ENCODE data around the gene RNF144A.

Gene RNF144A

DNA sequence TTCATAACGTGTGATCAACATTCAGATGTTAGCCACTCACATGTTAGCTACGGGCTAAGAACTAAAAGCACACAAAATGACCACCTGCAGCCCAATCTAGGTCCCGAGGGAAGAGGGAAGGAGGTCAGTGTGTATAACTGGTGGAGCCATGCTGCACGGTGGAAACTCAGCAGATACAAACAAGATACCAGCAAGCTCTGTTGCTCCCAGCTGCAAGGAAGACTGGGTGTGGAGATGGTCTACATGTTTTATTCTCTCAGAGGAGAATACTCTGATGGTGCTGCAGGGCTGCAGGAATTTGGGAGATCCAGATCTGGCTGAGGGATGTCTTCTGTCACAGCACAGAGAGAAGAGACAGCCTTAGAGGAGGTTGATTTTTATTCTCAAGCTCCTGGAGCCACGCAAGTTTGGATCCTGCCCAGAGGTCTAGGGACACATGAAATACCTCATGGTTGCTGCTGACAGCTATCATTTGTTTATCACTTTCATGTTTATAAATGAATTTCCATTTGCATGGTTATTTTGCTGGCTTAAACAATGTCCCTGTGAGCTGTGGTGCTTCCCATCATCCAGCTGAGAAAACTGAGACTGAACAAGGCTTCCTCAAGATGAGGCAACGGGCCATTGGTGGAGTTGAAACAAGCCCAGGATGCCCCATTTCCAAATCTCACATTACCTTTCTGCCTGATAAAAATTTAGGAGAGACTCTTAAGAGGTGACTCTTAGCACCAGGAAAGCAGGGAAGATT, 30.9 kb downstream of the RNF144A start:
- DNase-seq (ENCODE audit: low read depth, low spot score): no peak

DNA sequence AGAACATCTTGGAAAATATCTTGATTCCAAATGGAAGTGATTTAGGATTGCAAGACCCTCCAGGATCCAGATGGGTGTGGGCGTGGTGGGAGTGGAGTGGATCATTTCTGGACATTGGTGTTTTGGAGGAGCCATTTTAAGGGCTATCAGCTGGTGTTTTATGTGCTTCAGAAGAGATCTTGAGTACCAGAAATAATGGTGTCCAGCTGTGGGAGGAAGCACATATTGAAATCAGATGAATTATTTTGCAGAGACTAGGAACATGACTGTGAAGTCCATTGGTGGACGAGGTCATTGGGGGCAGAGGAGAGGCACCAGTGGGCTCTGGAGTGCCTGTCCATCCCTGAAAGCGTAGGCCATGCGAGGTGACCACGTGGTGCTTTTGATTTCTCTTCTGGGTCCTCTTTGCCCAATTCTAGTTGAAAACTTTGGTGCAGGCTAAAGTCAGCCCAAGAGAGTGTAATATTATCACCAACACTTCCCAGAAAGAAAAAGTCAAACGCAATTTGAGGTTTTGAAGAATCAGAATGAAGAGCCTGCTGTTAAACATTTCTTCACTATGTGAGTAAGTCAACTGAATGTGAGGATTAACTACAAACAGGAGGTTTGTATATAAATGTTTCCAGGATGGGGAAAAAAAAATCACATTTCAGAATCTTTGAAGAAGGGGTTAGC, 31.6 kb downstream of the RNF144A start:
- no peak for DNase-seq (ENCODE audit: low read depth, low spot score)

DNA sequence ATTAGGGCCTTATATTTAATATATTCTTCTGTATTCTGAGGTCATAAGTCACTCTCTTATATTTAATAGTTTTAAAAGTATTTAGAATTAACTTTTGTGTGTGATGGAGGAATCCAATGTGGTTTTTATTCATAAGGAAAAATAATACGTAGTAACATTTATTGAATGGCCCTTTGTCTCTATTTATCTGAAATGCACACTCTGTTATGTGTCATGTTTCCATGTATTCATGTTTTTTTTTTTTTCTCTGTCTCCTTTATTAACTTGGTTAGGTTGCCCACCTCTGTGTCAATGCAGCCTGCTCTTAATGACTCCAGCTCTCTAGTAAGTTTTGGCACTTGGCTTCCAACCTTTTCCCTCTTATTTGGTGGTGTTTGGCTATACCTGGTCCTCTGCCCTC, 33.8 kb downstream of the RNF144A start:
- DNase-seq (ENCODE audit: low read depth, low spot score): no peak

DNA sequence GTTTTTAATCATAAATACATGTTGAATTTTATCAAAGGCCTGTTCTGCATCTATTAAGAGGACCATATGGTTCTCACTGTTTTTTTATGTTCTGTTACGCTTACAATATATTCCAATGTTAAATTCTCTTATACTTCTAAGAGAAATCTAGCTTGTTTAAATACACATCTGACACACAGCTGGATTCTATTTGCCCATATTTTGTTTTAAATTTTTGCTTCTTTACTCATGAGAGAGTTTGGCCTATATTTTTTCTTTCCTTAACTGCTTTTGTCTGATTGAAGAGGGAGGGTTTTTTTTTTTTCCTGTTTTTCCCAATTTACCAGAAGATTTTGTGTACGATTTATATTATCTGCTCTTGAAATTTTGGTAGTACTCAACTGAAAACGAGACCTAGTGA, 34.9 kb downstream of the RNF144A start:
- no peak for DNase-seq (ENCODE audit: low read depth, low spot score)

DNA sequence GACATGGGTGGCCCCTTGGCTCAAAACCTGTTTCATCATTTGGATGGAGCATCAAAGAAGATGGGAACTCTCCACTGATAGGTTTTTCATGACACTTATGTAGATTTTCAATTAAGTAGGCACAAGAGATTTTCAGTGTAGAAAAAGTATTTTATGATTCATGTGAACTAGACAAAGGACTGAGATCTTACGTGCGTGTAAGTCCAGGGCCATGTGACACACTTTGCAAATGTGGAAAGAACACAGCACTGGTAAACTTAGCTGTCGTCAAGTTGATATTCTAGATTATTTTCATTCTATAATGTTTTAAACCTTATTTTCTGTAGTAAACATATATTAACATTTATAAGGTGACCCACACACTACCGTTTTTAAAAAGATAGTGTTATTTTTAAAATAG, 37.4 kb downstream of the RNF144A start:
- no peak for DNase-seq (ENCODE audit: low read depth, low spot score)

DNA sequence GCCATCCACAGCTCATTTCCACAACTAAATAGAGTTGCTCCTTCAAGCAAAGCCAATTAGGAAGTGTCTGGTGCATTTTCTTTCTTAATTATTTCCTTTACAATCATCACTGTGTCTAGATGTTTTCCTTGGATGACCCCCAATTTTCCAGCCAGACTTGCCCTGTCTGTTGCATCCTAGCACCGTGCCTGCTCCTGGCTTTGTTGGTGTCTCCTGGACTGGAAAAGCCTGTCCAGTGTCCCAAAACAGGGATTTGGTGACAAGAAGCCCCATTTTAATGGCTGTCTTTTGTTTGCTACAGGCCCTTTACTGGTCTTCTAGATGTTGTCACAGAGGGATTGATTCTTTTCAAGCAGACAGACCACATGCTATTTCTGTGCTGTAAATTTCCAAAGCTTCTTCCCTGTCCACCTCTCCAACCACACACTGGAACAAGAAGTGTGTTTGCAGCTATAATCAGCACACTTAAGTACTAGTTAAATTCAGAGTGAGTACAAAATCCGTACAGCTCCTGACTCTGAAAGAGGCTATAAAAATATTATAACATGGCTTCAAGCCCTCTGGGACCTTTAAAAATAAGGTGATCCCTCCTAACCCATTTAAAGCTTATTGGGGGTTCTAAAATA, 38.4 kb downstream of the RNF144A start:
- DNase-seq (ENCODE audit: low read depth, low spot score): peak; percentile 39

DNA sequence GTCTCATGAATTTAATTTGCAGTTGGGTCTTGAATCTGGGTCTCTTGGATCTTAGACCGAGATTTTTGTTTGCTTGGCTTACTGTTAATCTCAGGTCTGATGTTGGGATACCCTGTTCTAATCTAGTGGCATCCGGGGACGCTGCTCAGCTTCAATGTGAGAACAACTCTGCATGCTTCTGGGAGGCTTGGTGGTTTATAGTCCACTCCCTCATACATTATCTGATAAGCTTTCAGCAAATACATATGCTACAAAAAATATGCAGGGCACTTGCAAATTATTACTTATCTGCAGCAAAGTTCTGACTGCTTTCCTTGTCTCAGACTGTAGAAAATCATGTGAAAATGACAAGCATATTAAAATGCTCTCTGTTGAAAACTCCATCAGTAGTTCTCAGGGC, 39.4 kb downstream of the RNF144A start:
- DNase-seq (ENCODE audit: low read depth, low spot score): no peak

DNA sequence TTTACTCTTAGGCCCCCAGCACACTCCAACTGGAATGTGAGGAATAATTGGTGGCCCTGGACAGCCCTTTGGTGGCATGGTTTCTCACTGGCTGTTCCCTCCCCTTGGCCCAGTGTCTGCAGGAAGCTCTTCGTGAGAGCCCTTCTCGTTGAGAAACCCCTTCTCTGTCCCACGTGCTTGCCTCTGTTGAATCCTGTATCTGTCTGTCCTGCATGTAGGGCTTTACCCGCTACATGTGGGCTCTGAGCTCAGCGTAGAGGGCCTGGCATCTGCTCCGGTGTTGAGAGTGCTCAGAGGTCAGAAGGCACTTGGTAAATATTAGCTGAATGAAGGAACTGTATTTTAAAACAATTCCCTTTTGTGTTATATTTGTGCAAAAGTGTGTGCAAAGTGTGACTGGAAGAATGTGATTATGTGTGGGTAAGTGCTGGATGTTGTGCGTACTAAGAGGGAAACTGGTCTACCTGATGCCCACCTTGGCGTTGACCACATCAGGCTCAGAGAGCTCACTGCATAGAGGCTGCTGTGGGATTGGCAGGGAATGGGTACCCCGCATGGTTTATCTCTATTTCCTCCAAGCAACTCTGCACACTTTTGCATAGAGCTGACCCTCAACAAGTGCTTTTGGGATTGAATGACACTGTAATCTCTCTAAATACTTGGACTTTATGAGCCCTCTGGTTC, 40.0 kb downstream of the RNF144A start:
- DNase-seq (ENCODE audit: low read depth, low spot score): no peak

DNA sequence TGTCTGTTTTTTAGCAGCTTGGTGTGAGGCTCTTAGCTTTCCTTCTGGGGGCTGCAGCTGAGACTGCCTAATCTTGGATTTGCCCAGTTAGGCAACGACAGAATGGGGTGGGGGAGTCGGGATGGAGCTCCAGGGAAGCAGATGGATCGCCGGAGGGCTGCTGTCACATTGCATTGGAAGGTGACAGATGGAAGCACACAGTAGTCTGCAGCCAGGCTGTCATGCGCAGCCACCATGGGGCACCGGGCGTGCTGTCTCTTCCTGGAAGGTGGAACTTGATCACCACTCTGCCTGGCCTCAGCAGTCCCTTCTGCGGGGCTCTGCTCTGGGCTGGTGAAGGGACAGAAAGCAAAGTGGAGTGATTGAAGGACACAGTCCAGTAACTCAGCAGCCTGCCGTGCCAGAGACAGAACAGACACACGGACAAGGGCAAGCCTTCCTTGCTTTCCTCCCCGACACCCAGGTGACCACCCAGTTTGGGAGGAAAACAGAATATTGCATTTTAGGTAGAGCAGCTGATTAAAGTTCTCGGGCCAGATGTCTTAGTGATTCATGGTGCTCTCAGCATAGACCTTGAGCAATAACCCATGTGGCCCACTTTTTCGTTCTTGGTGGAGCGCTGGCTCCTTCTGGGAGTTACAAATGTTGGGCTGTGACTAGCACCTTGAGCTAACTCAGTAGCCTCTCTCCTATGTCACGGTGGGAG, 40.9 kb downstream of the RNF144A start:
- no peak for DNase-seq (ENCODE audit: low read depth, low spot score)

DNA sequence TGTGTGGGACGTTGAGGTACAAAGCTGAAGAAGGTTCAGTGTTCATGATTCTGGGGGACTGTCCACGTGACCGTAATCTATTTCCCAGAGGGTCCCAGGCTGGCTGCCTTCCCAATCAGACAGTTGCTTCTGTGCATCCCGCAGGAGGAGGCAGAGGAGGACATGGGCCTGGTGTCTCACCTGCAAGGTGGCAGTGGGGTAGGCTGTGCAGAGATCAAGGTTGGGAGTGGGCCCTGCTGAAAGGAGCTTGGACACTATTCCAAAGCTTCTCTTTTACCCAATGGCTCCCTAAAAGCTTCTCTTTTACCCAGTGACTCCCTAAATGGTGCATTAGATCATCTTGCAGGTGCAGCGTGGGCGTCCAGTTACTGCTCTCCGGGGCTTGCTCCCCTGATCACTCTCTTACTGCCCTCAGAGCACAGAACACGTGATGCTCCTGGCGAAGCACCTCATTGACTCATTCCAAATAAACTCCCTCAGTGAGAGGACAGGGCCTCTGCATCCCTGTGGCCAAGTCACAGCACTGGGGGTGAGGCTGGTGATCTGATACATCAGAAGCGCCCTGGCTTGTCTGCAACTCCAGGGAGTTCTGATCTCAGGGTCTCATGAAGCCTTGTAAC, 41.5 kb downstream of the RNF144A start:
- no peak for DNase-seq (ENCODE audit: low read depth, low spot score)

DNA sequence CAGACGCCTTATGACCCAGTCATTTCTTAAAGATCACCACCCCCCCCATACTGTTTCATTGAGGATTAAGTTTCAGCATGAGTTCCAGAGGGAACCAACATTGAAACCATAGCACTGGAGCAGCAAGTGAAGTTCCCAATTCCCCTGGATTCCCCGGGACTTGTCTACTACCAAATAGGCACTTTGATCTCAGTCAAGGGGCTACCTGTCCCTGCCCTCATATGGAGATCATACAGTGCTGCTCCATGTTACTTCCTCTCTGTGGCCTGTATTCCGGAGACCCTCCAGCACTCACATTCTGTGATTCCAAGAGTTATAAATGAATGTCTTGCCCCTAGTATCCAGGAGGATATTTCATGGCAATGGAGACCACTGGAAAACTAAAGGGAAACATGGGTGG, 42.5 kb downstream of the RNF144A start:
- no peak for DNase-seq (ENCODE audit: low read depth, low spot score)

DNA sequence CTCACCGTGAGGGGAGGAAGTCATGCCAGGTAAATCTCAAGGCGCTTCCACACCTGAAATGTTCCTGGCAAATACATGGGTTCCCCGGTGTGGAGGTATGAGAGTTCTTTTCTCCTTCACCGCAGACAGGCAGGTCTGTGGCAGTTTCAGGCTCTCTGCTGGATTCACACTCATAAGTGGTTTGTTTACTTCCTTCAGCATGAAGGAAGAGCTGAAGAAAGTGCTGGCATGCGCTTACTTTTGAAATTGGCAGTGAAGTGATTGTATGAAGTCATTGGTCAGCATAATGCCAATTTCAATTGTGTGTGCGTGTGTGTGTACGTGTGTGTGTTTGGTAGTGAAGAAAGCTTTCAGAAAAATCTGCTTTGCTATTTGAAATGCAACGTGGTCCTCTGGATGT, 43.4 kb downstream of the RNF144A start:
- DNase-seq (ENCODE audit: low read depth, low spot score): peak; percentile 81

DNA sequence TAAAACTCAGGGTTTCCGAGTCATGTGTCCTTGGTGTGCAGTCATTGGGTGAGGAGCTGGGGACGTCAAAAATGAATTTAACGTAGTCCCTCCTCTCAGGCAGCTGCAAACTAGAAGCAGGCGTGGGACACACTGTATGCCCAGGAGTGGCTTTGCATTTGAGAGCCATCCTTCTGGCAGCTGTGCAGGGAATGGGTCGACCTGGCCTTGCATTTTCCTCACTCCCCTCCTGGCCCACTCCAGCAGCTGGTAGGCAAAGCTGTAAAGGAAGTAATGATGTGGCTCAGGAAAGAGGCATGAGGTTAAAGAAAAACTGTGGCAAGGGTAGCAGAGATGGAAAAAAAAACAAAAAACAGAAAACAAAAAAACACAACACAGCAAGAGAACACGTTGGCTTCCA, 46.5 kb downstream of the RNF144A start:
- no peak for DNase-seq (ENCODE audit: low read depth, low spot score)

DNA sequence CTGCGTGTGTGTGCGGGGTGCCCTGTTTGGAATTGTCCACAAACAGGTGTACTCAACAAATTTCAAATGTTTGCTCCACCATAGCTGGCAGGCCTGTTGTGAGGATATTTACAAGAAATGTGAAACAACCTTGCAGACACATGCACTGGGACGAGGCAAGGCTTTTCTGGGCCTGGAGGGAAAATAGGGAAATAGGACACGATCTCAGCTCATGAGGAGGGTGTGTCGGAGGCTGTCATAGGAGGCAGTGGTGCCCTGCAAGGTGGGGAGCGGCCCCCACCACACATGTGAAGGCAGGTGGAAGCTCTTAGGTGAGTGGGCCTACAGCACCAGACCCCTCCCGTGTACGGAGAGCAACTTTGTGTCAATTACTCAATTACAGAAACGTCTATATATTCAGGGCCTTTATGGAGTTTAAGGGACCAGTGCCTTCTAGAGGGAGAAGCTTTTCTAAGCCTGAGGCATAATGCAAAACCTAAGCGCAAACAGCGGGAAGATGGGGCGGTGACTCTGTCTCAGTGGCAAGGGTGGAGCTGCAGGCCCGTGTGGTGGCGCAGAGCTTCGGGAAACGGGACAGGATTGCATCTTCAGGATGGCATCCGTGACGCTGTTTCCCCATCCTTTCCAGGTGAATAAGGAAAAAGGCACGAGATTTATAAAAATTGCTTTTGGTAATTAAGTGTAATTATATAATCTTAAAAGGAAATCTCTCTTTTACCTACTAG, 48.0 kb downstream of the RNF144A start:
- DNase-seq (ENCODE audit: low read depth, low spot score): no peak

DNA sequence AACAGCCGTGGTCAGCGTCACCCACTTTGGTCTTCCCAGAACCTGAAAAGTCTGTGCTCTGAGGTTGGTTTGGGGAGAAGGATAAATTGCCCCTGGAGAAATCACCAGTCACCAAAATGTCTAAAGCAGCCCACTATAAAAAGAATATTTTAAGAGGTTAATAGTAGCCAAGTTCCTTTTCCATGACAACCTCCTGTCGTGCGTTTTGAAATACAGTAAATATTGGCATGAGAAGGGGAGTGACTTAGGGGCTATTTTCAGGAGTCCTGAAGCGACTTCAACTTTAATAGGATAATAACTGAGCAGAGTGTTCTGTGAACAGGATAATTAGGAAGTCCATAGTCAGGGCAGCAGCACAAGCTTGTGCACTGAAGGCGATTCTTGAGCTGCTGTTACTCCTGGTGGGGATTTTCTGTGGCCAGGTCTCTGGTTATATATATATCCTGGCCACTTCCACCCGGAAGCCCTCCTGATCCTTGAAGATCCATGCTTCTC, 49.3 kb downstream of the RNF144A start:
- DNase-seq (ENCODE audit: low read depth, low spot score): no peak

DNA sequence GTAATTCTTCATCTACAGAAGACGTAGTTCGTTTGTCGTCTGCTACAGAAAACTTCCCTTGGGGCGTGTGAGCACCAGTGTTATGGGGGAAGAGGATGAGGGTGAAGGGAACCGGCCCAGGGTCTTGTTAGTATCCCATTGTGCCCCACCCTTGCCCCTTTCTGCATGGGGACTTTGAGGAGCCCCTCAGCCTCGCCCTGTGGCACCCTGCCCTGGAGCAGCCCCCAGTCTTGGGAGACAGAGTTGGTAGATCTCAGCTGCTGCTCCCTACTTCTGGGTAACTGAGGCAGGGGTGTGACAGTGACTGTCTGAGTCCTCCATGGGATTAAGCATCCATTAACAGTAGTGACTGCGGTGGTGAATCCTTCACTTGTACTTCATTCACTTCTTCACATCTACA, 50.1 kb downstream of the RNF144A start:
- DNase-seq (ENCODE audit: low read depth, low spot score): no peak

DNA sequence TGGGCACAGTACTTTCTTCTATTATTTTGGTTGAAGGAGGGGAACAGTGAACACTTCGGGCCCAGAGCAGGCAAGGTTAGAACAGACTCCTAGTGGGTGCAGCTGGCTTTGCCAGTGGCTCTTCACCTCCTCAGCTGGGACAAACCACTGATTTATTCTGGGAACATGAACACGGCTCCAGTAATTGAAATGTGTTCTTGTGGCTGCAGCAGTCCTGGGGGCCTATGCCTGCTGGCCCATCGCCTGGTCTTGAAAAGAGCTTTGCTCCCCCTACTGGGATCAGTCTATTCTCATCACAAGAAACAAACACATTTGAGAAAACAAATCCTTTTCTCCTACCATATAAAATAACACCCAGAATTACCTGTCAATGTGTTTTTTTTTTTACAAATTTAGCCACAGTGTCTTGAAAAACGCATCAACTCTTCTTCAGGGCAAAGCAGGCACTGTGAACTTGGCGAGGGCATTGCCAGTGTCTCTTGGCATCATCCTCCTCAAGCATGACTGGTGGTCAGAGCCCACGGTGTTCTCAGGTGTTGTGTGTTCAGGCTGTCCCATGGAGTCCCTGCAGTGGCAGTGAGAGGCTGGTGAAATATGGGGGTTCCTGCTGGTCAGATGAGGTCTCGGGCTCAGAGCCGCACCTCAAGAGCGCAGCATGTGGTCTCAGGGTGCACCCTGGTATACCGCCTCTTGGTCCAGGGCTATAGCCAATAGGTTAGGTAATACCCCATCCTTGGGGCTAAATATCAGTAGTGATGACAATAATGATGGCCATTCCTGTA, 51.3 kb downstream of the RNF144A start:
- DNase-seq (ENCODE audit: low read depth, low spot score): peak; percentile 89

DNA sequence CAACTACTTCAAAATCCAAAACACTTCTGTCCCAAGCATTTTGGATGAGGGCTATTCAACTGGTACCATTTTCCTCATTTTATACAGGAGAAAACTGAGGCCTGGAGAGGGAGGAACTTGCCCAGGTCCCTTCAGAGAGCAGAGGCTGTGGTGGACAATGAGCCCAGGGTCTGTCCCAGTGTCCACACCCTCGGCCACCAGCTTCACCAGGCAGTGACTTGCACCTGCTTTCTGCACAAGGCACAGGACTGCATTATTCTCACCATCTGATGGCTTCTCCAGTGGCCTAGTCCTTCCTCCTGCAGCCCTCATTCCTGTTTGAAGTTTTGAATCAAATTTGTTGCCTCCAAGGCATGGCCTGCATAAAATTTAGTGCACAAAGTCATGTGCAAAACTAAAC, 53.3 kb downstream of the RNF144A start:
- DNase-seq (ENCODE audit: low read depth, low spot score): no peak

DNA sequence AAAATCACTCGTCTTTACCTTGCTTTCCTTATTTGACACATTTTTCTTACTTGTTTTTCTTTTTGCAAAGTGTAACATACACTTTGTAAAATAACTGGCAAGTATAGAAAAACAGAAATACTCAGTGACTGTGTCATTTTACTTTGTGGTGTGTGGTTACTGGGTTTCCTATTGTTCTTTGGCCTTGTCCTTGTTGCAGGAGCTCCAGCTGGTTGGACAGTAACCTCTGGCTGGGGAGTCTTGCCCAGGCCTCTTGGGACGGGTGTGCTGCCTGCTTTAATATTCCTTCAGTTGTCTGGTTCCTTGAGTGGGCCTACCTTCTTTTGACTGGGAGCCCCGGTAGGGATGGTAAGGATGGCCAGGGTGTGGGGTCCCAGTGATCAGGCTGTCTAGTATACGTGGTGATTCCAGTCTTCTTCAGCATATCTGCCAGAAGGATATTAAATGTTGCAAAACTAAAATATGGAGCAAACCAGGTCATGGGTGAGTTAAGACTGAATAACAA, 53.8 kb downstream of the RNF144A start:
- DNase-seq (ENCODE audit: low read depth, low spot score): peak; percentile 53

DNA sequence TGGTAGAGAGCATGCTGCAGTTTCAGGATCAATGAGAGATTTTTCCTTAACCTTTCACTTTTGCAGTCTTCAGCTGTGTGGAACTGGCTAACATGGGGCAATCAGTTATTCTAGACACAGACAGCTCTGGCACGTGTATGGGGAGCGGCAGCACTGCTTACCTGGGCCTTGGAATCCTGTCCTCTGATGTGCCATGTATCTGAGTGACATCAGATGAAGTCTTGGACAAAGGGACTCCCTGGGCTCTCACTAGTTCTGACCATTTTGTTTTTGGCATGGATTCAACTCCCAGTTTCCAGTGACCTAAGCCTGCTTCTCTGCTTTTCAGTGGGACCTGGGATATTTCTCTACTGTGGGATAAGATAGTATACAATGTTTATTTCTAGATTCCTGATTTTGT, 54.3 kb downstream of the RNF144A start:
- DNase-seq (ENCODE audit: low read depth, low spot score): no peak

All from astrocyte of the hippocampus (primary cell).